Activated CD4-positive, alpha-beta T cell treated with anti-CD3 and anti-CD28 coated beads for 48 hours (primary cell): ENCODE measurements around the gene MEIOSIN.

Experiments used
- DNase-seq: peaks from one replicate; pipeline ENCODE4 v3.0.0-alpha.2; 2020

The MEIOSIN gene

GRCh38 chr19:45766869-45767346 is 33.7 kb downstream of the MEIOSIN start:
- no peak for DNase-seq

GRCh38 chr19:45767410-45767880 is 34.2 kb downstream of the MEIOSIN start:
- no peak for DNase-seq

GRCh38 chr19:45767881-45768654 is 34.8 kb downstream of the MEIOSIN start:
- peak; percentile 32 for DNase-seq

- peak; percentile 59 for DNase-seq
Observed at GRCh38 chr19:45768655-45768983, 35.4 kb downstream of the MEIOSIN start.

- peak; percentile 98 for DNase-seq
Observed at GRCh38 chr19:45768984-45769782, 35.9 kb downstream of the MEIOSIN start, which contains the start of gene SIX5. TSS of gene SIX5 (minus strand) at chr19:45769252. CDS start at chr19:45768844, 408 bp downstream.

GRCh38 chr19:45769821-45770191 is 36.6 kb downstream of the MEIOSIN start:
- DNase-seq = peak; percentile 62

- peak; percentile 93 for DNase-seq
Observed at GRCh38 chr19:45770192-45771101, 37.2 kb downstream of the MEIOSIN start.

- no peak for DNase-seq
Observed at GRCh38 chr19:45771311-45771933, 38.2 kb downstream of the MEIOSIN start.

- no peak for DNase-seq
Observed at GRCh38 chr19:45772130-45772840, 39.0 kb downstream of the MEIOSIN start.

- no peak for DNase-seq
Observed at GRCh38 chr19:45772912-45773311, 39.7 kb downstream of the MEIOSIN start.

GRCh38 chr19:45773384-45773783 is 40.1 kb downstream of the MEIOSIN start:
- no peak for DNase-seq

GRCh38 chr19:45774765-45775164 is 41.5 kb downstream of the MEIOSIN start:
- no peak for DNase-seq

GRCh38 chr19:45777395-45777961 is 44.2 kb downstream of the MEIOSIN start:
- DNase-seq = no peak

GRCh38 chr19:45778010-45778661 is 44.9 kb downstream of the MEIOSIN start:
- no peak for DNase-seq

GRCh38 chr19:45779231-45780145 is 46.2 kb downstream of the MEIOSIN start:
- peak; percentile 97 for DNase-seq

- no peak for DNase-seq
Observed at GRCh38 chr19:45780146-45780447, 46.9 kb downstream of the MEIOSIN start.

GRCh38 chr19:45780448-45781213 is 47.4 kb downstream of the MEIOSIN start:
- DNase-seq = no peak

- no peak for DNase-seq
Observed at GRCh38 chr19:45781214-45782161, 48.2 kb downstream of the MEIOSIN start.
